ENCODE results near the gene FOXP1.

- no peak for TF ChIP-seq EZH2 (IDR thresholded peaks at IDR 0.05; ENCODE audit: insufficient read depth, poor library complexity, severe bottlenecking)
- TF ChIP-seq EZH2phosphoT487 (IDR thresholded peaks at IDR 0.05; ENCODE audit: insufficient read depth, low read depth): no peak
Measured at GRCh38 chr3:71488882-71489281, 94.6 kb downstream of the FOXP1 start.
